Lower lobe of right lung (tissue), 2 donors: ENCODE results near the gene NNT. TPM values are rescaled to one million over a fixed set of nuclear protein-coding genes. Genes with fewer than 3 reads are reported as not detected.
"Not testable (repeated sequence)": the region's sequence is repeated elsewhere in the genome, so short reads cannot be mapped to it uniquely, and the experiment has no call there.

Source experiments
- ATAC-seq, 2 donors: fragments of 200-7000 bp; cut with Tn5 transposase; one replicate each; pipeline ENCODE4 v1.9.1; 2020 to 2022; ENCODE audit warnings: mild to moderate bottlenecking in 2 of 2, moderate library complexity in 2 of 2
- DNase-seq: peaks from one replicate; pipeline ENCODE4 v3.0.0-alpha.2; 2020
- H3K27ac ChIP-seq: fragments of 200-600 bp; one replicate; pipeline ENCODE4 v1.8.0; 2022
- H3K27me3 ChIP-seq: fragments of 200-600 bp; one replicate; pipeline ENCODE4 v1.8.0; 2022; ENCODE audit warnings: low read depth
- H3K36me3 ChIP-seq: fragments of 200-600 bp; one replicate; pipeline ENCODE4 v1.8.0; 2022; ENCODE audit warnings: mild to moderate bottlenecking
- H3K4me1 ChIP-seq: fragments of 200-600 bp; one replicate; pipeline ENCODE4 v1.8.0; 2022
- H3K4me3 ChIP-seq: fragments of 200-600 bp; one replicate; pipeline ENCODE4 v1.8.0; 2022; ENCODE audit warnings: mild to moderate bottlenecking
- H3K9me3 ChIP-seq: fragments of 200-600 bp; one replicate; pipeline ENCODE4 v1.8.0; 2022
- CTCF ChIP-seq: fragments of 200-600 bp; IDR thresholded peaks from one replicate; pipeline ENCODE4 v1.8.0; 2022; ENCODE audit warnings: antibody characterized with exemption, mild to moderate bottlenecking
- intact Hi-C: fragments of 100-400 bp; cut with DNase I; formaldehyde crosslinking; loops from one replicate; pipeline ENCODE4 v1.11.0; 2022
- total RNA-seq: library from RNA; stranded (reverse); fragmentation: NEBNext Ultra II Directional; extraction: Animal tissue kit (Norgen Biotek cat#: 25700); gene quantifications from one replicate; pipeline ENCODE4 v1.2.1, GENCODE V29; 2021
- donor health status: DM: no; HTN: yes; CAD: no; lungs with severe emphysema.

NNT gene
- total RNA-seq, 1 donor from 2014 or later, result 70.9 TPM

GRCh38 chr5:43583724-43584123, 19.3 kb upstream of the NNT start:
- Histone ChIP-seq H3K36me3 (no peaks in the 10 kb centered on the region), H3K27ac (no peak overlapping the region), H3K4me3 (no peak overlapping the region), H3K27me3 (no peaks in the 10 kb centered on the region), H3K4me1 (no peaks in the 10 kb centered on the region), H3K9me3 (no peaks in the 10 kb centered on the region)
- intact Hi-C loops, result no loop called here
- DNase-seq, result no peak
- ATAC-seq, result no peak
- no peak for TF ChIP-seq CTCF

- Histone ChIP-seq H3K4me1 (no peaks in the 10 kb centered on the region), H3K4me3 (no peak overlapping the region)
These were observed 18.7 kb upstream of the NNT start for GRCh38 chr5:43584166-43584699.

DNA sequence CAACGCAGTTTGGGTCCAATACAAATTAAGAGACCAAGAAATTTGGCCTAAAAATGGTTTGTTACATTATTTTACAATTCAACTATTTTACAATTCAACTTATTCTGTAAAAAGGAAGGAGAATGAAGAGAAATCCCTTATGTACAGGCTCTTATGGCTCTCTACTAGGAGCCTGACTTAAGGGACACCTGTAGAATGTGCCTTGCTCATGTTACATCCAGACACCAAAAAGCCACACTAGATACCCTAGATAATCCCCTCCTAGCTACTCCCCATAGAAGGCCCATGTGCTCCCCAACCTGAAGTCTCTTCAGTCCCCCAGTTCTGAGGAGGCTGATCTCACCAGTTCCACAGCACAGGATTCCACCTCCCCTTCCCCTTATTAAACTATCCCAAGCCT, 14.1 kb upstream of the NNT start:
- no peak for TF ChIP-seq CTCF
- no peaks in the 10 kb centered on the region for H3K36me3 ChIP-seq
- H3K27ac ChIP-seq, result no peak overlapping the region
- ATAC-seq (no peak), DNase-seq (no peak)
- H3K27me3 ChIP-seq, result no peaks in the 10 kb centered on the region
- no peaks in the 10 kb centered on the region for H3K9me3 ChIP-seq
- intact Hi-C loops, result no loop called here
- no peaks in the 10 kb centered on the region for H3K4me1 ChIP-seq
- no peak overlapping the region for H3K4me3 ChIP-seq

More at GRCh38 chr5:43584166-43584699, 18.7 kb upstream of the NNT start:
- H3K9me3 ChIP-seq, result no peaks in the 10 kb centered on the region
- H3K27ac ChIP-seq, result no peak overlapping the region
- H3K27me3 ChIP-seq, result no peaks in the 10 kb centered on the region
- TF ChIP-seq CTCF, result no peak
- ATAC-seq, result no peak
- DNase-seq, result no peak
- intact Hi-C loops, result no loop called here
- H3K36me3 ChIP-seq, result no peaks in the 10 kb centered on the region

GRCh38 chr5:43589310-43589709, 13.7 kb upstream of the NNT start:
- H3K27ac ChIP-seq, result no peak overlapping the region
- ATAC-seq, result no peak
- no peaks in the 10 kb centered on the region for H3K9me3 ChIP-seq
- no peak for TF ChIP-seq CTCF
- DNase-seq, result no peak
- H3K4me1 ChIP-seq, result no peaks in the 10 kb centered on the region
- no peaks in the 10 kb centered on the region for H3K27me3 ChIP-seq
- H3K36me3 ChIP-seq, result no peaks in the 10 kb centered on the region
- intact Hi-C loops, result no loop called here
- no peak overlapping the region for H3K4me3 ChIP-seq

DNA sequence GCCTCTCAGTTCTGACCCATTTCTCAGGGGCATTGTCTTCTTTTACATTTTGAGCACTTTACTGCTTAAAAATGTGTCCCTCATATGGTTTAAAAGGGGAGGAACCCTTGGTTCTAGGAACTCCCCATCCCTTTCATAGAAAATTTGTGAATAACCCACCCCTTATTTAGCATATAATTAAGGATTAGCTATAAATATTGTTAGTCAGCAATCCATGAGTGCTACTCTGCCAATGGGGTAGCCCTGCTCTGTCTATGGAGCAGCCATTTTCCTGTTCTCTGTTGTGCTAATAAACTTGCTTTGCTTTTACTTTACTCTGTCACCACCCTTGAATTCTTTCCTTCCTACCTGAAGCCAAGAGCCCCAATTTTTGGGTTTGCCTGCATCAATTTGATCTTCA, 12.3 kb upstream of the NNT start:
- H3K27ac ChIP-seq, result no peak overlapping the region
- H3K9me3 ChIP-seq, result no peaks in the 10 kb centered on the region
- H3K27me3 ChIP-seq, result no peaks in the 10 kb centered on the region
- no peaks in the 10 kb centered on the region for H3K4me1 ChIP-seq
- intact Hi-C loops, result no loop called here
- no peak for ATAC-seq
- DNase-seq, result no peak
- no peak overlapping the region for H3K4me3 ChIP-seq
- TF ChIP-seq CTCF, result no peak
- H3K36me3 ChIP-seq, result no peaks in the 10 kb centered on the region

- Histone ChIP-seq H3K4me1 (no peaks in the 10 kb centered on the region), H3K4me3 (no peak overlapping the region), H3K36me3 (no peaks in the 10 kb centered on the region), H3K27me3 (no peaks in the 10 kb centered on the region), H3K27ac (no peak overlapping the region), H3K9me3 (no peaks in the 10 kb centered on the region)
- ATAC-seq (no peak), DNase-seq (no peak)
- TF ChIP-seq CTCF, result no peak
- intact Hi-C loops, result no loop called here
These were observed 10.6 kb upstream of the NNT start for GRCh38 chr5:43592363-43592762.

- H3K9me3 ChIP-seq, ATAC-seq, H3K4me3 ChIP-seq, H3K27ac ChIP-seq, H3K27me3 ChIP-seq, DNase-seq, H3K36me3 ChIP-seq, intact Hi-C loops: not testable (repeated sequence)
- H3K4me1 ChIP-seq, result peaks cover 20% of the 10 kb centered on the region
These were observed 4.1 kb upstream of the NNT start for GRCh38 chr5:43598927-43599326.
